Cerebellar nuclear complex (tissue), 1 donor: Measurements from ENCODE around the gene CD70.
"Not testable (repeated sequence)": the region's sequence is repeated elsewhere in the genome, so short reads cannot be mapped to it uniquely, and the experiment has no call there.

Experiments used
- DNase-seq, 2 experiments: peaks; one replicate each; lab custom pipeline; 2025; lab: John Stamatoyannopoulos, UW

Gene CD70, protein sequence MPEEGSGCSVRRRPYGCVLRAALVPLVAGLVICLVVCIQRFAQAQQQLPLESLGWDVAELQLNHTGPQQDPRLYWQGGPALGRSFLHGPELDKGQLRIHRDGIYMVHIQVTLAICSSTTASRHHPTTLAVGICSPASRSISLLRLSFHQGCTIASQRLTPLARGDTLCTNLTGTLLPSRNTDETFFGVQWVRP

DNA sequence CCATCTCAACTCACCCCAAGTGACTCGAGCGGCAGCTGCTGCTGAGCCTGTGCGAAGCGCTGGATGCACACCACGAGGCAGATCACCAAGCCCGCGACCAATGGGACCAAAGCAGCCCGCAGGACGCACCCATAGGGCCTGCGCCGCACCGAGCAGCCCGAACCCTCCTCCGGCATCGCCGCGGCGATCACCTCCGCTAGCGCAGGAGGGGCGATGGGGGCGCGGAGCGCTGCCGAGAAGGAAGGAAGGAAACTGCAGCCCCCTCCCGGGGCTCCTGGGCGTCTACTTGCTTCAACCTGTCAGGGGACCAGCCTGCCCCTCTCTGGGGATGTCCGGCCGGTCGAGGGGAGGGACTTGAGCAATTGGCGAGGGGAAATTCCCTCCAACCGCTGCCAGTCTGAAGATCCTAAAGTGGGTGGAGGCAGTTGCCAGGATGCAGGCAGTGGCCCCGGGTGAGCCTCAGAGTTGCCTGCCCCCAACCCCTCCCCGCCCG, at the start of gene CD70:
Gene CD70 (minus strand): TSS at position 324 of the 493 bp plus-strand sequence. CDS start 148 bp downstream, at position 176.
- no peak for DNase-seq

DNA sequence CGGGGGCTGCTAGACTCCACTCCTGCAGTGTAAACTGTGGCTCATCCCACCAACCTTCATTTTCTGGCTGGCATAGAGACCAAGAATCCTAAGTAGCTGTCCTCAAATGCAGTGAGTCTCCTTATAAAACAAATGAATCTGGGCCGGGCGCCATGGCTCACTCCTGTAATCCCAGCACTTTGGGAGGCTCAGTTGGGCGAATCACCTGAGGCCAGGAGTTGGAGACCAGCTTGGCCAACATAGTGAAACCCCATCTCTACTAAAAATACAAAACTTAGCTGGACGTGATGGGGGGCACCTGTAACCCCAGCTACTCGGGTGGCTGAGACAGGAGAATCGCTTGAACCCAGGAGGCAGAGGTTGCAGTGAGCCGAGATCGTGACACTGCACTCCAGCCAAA, 49.4 kb upstream of the CD70 start:
- DNase-seq = not testable (repeated sequence)

DNA sequence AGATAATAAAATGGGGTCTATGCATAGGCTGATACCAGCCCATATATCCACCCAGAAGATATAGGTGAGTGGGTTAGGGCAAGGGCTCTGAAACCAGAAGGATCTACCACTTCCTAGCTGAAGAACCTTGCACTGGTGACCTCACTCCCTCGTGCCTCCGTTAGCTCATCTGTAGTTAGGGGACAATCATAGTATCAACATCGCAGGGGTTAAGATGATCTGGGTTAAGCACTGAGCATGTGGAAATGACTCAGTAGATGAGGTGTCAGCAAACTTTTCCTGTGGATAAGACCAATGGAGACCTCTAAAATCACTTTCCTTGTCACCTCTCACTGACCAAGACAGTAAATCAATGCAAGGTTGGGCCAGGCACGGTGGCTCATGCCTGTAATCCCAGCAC, 48.5 kb upstream of the CD70 start:
- DNase-seq = no peak

DNA sequence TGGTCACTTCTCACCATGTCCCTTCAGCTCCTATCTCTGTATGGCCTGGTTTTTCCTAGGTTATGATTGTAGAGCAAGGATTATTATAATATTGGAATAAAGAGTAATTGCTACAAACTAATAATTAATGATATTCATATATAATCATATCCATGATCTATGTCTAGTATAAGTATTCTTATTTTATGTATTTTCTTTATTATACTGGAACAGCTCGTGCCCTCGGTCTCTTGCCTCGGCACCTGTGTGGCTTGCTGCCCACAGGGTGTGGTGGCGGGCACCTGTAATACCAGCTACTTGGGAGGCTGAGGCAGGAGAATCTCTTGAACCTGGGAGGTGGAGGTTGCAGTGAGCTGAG, 42.5 kb upstream of the CD70 start:
- DNase-seq = not testable (repeated sequence)

DNA sequence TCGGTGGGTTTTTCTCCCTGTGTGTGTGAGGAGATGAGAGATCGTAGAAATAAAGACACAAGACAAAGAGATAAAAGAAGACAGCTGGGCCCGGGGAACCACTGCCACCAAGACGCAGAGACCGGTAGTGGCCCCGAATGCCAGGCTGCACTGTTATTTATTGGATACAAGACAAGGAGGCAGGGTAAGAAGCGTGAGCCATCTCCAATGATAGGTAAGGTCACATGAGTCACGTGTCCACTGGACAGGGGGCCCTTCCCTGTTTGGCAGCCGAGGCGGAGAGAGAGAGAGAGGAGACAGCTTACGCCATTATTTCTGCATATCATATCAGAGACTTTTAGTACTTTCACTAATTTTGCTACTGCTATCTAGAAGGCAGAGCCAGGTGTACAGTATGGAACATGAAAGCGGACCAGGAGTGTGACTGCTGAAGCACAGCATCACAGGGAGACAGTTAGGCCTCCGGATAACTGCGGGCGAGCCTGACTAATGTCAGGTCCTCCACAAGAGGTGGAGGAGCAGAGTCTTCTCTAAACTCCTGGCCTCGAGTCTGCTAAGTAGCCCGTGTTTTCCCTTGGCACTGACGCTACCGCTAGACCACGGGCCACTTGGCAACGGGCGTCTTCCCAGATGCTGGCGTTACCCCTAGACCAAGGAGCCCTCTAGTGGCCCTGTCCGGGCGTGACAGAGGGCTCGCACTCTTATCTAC, 42.0 kb upstream of the CD70 start:
- not testable (repeated sequence) for DNase-seq

DNA sequence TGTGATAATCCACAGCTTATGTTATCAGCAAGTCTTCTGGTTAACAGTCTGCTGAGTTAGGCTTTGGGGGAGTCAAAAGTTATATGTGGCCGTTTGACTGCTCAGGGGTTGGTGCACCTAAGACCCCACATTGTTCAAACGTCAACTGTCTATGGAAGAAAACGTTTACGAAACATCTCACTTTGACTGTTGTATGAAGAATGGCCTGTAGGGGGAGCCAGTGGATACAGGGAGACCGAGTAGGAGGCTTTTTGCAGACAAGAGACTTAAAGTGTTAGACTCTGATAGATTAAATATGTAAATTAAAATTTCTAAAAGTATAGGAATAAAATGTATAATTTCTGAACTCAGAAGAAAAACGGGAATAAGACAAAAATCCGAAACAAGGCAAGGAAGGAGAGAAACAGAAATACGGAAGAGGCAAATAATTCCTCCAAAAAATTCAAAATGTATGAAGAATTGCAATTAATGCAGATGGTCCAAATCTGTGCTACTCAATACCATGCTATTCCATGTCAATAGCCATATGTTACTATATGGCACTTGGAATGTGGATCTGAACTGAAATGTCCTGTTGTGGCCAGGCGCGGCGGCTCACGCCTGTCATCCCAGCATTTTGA, 41.2 kb upstream of the CD70 start:
- no peak for DNase-seq

DNA sequence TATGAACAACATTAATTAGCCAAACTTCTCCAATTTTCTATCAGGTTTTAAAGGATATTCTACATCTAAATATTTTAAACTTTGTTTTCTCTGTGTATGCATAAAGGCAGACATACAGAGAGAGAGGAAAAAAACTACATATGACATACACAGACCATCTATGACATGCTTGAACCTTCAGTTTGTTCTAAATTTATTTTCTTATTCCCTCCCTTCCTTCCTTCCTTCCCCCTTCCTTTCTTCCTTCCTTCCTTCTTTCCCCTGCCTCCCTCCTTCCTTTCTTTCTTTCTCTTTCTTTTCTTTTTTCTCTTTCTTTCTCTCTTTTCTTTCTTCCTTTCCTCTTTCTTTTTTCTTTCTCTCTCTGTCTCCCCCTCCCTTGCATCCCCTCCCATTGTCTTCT, 35.8 kb upstream of the CD70 start:
- no peak for DNase-seq

DNA sequence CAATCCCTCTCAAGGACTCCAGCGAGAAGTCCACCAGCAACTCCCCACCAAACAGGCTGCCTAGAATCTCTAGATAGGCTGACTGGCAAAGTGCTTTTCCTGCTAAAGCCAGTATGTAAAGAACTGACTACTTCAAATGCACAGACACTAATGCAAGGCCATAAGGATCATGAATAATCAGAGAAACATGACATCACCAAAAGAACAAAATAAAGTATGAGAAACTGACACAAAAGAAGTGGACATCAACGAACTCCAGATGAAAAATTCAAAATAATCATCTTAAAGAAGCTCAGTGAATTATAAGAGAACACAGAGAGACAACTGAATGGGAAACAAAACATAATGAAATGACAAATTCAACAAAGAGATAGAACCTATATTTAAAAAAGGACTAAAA, 26.4 kb upstream of the CD70 start:
- DNase-seq = no peak

DNA sequence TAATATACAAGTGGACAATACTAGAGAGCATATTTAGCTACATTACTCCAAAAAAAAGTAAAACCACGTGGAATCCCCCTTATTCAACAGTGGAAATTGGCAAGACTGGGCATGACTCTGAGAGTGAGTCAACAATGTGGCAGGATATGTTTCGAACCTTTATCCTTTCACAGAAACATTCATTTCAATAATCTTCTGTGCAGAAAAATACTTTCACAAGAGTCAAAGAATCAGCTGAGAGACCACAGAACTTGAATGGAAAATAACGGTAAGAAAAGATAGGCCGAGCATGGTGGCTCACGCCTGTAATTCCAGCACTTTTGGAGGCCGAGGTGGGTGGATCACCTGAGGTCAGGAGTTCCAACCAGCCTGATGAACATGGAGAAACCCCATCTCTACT, 25.1 kb upstream of the CD70 start:
- DNase-seq = no peak

DNA sequence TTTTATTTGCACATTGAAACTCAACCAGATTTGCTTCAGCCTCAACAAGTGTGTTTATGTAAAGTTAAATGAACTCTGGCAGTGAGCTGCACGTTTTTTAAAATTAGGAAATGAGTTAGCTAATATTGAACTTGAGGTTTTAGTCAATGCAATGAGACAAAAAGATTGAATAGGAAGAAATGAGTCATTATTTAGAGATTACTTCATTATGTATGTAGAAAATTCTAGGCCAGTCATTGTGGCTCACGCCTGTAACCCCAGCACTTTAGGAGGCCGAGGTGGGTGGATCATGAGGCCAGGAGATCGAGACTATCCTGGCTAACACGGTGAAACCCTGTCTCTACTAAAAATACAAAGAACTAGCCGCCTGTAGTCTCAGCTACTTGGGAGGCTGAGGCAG, 22.8 kb upstream of the CD70 start:
- DNase-seq = no peak

DNA sequence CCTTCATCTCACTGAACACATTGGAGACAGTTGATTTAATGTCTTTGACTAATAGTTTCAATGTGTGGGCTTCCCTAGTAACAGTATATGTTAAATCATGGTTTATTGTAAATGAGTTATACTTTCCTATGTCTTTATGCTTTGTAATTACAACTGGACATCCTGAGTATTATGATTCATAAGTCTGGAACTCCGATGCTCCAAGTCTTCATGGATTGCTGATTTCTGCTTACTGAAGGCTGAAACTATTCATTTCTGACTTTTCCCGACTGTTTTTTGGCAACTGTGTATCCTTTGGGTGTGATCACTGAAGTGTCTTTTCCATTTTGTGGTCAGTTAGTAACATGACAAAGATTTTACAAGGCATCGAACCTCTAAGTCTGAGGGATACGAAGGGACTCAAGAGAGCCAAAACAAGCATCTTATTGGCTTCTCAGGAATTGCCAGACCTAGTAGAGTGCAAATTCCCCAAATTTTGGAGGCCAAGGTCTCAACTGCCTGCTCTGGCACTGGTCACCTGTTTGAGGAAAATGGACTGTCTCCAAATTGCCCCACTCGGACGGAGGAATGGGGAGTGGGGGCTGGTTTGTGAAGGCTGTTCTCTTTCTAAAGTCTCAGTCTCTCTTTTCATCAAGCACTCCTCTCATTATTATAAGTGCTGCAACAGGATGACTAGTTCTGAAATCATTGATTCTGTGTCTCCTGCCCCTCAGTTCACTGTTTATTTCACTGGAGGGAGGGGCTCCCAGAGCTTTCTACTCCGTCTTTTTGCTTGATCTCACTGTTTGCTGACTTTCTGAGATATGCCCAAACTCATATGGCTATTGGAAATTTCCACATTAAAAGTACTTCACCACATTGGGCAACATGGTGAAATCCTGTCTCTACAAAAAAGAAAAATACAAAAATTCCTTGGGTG, 20.2 kb upstream of the CD70 start:
- DNase-seq = no peak

DNA sequence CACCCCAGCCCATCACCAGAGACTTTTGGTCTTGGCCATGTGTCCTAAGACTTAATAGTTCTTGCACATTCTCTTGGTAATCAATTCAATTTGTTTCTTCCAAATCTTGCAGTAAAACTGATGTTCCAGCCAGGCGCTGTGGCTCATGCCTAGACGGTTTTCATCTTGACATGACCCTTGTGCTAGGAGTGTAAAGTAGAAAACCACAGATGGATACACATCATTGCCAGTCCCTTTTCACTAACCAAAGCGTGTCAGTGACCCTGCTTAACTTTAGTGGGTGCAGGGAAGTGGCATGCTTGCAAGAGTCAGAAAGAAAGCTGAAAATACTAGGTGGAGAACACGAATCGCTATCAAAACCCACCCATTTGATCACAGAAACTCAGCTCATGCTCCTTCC, 18.0 kb upstream of the CD70 start:
- no peak for DNase-seq

DNA sequence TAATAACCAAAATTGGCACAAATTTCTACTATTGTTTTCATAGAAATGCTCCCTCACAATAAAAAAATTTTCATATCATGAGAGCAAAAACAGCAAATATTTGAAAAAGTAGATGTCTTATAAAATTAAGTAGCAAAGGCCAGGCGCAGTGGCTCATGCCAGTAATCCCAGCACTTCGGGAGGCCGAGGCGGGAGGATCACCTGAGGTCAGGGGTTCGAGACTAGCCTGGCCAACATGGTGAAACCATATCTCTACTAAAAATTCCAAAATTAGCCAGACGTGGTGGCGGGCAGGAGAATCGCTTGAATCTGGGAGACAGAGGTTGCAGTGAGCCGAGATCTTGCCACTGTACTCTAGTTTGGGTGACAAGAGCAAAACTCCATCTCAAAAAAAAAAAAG, 17.2 kb upstream of the CD70 start:
- DNase-seq = not testable (repeated sequence)

DNA sequence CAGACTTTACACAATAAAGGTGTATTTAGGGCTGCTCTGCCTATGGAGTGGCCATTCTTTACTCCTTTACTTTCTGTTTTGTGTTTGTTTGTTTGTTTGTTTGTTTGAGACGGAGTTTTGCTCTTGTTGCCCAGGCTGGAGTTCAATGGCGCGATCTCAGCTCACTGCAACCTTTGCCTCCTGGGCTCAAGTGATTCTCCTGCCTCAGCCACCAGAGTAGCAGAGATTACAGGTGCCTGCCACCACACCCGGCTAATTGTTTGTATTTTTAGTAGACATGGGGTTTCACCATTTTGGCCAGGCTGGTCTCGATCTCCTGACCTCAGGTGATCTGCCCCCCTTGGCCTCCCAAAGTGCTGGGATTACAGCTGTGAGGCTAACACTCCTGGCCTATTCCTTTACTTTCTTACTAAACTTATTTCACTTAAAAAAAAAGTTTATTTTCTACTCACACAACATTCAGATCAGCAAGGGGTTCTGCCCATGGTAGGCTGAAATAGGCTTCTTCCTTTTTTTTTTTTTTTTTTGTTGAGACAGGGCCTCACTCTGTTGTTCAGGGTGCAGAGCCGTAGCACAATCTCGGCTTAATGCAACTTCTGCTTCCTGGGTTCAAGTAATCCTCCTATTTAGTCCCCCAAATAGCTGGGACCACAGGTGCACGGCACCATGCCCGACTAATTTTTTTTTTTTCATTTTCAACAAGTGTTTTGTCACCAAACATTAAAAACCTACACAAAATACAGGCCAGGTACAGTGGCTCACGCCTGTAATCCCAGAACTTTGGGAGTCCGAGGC, 15.5 kb upstream of the CD70 start:
- not testable (repeated sequence) for DNase-seq

DNA sequence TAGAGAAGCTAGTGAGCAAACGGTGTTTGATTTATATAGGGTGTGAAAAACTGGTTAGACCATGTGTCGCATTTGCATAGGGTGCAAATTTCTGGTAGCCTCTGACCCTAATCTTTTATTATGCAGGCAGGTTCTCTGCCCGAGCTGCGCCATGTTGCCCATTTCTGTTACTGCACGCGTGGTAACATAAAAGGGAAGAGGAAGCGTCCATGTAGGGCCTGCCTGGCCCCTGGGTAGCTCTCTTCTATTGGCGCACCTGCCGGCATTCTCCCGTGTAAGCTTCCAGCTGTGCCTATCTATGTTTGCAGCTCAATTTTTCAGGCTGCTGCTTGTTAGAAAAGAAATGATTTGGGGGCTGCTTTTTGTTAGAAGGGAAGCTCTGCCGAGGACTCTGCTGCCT, 14.0 kb upstream of the CD70 start:
- DNase-seq = no peak

DNA sequence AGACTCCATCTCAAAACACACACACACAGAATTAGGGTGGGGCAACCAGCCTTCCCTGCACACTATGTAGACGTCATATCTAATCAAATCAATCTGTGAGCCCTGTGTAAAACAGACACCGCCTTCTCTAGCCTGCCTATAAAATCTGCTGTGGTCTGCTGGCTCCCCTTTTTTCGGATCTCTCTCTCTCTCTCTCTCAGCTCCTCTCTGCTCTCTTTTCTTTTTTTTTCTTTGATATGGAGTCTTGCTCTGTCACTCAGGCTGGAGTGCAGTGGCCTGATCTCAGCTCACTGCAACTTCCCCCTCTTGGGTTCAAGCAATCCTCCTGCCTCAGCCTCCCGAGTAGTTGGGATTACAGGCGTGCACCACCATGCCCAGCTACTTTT, 11.8 kb upstream of the CD70 start:
- DNase-seq = no peak

DNA sequence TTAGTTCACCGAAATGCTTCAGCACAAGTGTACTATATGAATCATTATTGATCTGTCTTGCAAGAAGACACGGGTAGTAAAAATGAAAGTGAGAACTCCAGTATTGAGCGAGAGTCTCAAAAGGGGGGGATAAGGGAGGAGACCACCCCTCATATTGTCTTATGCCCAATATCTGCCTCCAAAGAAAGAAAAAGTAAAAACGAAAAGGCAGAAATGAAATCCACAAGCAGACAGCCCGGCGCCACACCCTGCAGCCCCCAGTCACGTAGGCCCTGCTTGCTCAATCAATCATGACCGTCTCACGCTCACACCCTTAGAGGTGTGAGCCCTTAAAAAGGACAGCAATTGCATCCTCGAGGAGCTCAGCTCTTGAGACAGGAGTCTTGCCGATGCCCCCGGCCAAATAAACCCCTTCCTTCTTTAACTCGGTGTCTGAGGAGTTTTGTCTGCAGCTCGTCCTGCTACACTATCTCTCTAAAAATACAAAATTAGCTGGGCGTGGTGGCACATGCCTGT, 10.6 kb upstream of the CD70 start:
- DNase-seq = not testable (repeated sequence)

DNA sequence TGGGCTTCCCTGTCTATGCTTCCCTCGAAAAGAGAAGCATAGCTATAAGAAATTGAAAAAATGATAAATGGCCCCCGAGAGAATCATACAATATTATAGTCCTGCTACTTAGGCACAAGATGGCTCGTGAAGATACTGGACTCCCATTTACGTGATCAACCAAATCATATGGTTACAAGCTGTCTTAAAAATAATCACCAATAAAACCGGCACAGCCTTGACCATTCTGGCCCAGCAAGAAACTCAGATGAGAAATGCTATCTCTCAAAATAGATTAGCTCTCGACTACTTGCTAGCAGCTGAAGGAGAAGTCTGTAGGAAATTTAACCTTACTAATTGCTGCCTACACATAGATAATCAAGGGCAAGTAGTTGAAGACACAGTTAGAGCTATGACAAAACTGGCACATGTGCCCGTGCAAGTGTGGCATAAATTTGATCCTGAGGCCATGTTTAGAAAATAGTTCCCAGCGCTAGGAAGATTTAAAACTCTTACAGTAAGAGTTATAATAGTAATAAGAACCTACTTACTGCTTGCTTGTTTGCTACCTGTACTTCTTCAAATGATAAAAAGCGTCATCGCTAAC, 10.1 kb upstream of the CD70 start:
- not testable (repeated sequence) for DNase-seq

DNA sequence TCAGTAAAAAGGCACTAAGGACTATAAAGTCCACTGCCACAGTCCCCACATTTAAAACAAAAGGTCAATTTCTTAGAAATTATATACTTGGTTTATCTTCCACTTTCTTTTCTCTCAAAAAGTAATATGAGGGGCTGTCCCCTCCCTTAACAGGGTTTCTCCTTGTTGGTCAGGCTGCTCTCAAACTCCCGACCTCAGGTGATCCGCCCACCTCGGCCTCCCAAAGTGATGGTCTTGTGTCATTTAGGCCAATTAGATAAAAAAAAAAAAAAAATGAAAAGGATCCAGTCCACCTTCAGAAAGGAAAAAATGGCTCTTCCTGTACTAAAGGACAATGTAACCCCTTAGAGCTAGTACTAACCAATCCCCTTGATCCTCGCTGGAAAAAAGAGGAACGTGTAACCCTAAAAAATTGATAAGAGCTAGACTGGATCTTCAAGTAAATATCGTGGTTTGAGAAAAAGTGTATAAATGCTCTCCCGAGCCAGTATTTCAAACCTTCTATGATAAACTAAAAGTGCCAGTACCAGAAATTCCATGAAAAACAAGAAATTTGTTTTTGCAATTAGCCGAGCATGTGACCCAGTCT, 9.0 kb upstream of the CD70 start:
- DNase-seq = no peak

DNA sequence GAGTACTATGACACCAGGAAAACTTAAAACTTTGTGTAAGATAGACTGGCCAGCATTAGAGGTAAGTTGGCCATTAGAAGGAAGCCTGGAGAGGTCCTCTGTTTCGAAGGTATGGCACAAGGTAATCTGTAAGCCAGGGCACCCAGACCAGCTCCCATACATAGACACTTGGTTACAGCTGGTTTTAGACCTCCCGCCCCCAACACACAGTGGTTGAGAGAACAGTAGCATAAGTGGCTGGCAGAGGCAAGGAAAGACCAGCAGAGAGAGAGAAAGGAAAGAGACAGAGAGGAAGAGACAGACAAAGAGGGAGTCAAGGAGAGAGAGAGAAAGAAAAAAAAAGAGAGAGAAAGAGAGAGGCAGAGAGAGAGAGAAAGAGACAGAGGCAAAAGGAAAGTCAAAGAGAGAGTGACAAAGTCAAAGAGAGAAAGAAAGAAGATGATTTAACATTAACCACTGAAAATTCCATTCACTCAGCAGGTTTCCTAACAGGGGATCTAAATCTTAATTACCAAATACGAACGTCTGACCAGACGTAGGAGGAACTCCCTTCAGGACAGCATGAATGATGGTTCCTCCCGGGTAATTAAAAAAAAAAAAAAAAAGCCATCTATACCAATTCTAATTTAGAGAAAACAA, 7.4 kb upstream of the CD70 start:
- not testable (repeated sequence) for DNase-seq
